C4-2B (cell line): Measurements from ENCODE around the gene BTN2A1.

Experiments
- CTCF ChIP-seq: fragments of 450-650 bp; conservative IDR thresholded peaks from 2 replicates; pipeline ENCODE4 v1.5.1; 2017; ENCODE audit warnings: mild to moderate bottlenecking
- ZFX ChIP-seq: fragments of 450-650 bp; IDR thresholded peaks from 2 replicates; pipeline ENCODE4 v1.6.1; 2017

GRCh38 chr6:26428206-26428605, 29.5 kb upstream of the BTN2A1 start:
- TF ChIP-seq CTCF: no peak
- no peak for TF ChIP-seq ZFX
